LHCN-M2 (cell line): Measurements from ENCODE around the gene EPHA2. TPM values are rescaled to one million over a fixed set of nuclear protein-coding genes. Genes with fewer than 3 reads are reported as not detected.

Experiments used
- DNase-seq: peaks from one replicate; pipeline ENCODE4 v3.0.0-alpha.2; 2012; ENCODE audit warnings: low read depth
- total RNA-seq: library from RNA; depleted of rRNA; stranded (reverse); fragments of >200 nt; gene quantifications from 2 replicates; pipeline ENCODE4 v1.2.3, GENCODE V29; 2014

EPHA2 gene
- total RNA-seq, 1 experiment from 2014 or later = 60.1 TPM

GRCh38 chr1:16184557-16185303, 28.9 kb upstream of the EPHA2 start:
- DNase-seq = no peak

GRCh38 chr1:16183765-16184556, 28.1 kb upstream of the EPHA2 start:
- DNase-seq = no peak

- peak; percentile 39 for DNase-seq
Observed at GRCh38 chr1:16183179-16183578, 27.3 kb upstream of the EPHA2 start.

GRCh38 chr1:16181887-16182719, 26.2 kb upstream of the EPHA2 start:
- DNase-seq = peak; percentile 92

- DNase-seq = peak; percentile 69
Observed at GRCh38 chr1:16180291-16180824, 24.5 kb upstream of the EPHA2 start.

GRCh38 chr1:16178596-16179497, 23.0 kb upstream of the EPHA2 start:
- no peak for DNase-seq

GRCh38 chr1:16177306-16177705, 21.4 kb upstream of the EPHA2 start:
- no peak for DNase-seq

GRCh38 chr1:16176653-16177052, 20.8 kb upstream of the EPHA2 start:
- DNase-seq = no peak

- DNase-seq = peak; percentile 81
Observed at GRCh38 chr1:16175610-16176553, 20.0 kb upstream of the EPHA2 start.

- DNase-seq = no peak
Observed at GRCh38 chr1:16174886-16175598, 19.2 kb upstream of the EPHA2 start.

GRCh38 chr1:16174261-16174868, 18.5 kb upstream of the EPHA2 start:
- DNase-seq = no peak

GRCh38 chr1:16173447-16174260, 17.8 kb upstream of the EPHA2 start:
- DNase-seq = peak; percentile 79

- no peak for DNase-seq
Observed at GRCh38 chr1:16172964-16173446, 17.1 kb upstream of the EPHA2 start.

- DNase-seq = no peak
Observed at GRCh38 chr1:16172218-16172830, 16.5 kb upstream of the EPHA2 start.

GRCh38 chr1:16171314-16172151, 15.7 kb upstream of the EPHA2 start:
- DNase-seq = no peak

GRCh38 chr1:16170283-16170673, 14.4 kb upstream of the EPHA2 start:
- DNase-seq = no peak
